ELF-1 (cell line): ENCODE results near the gene PCBP1.
A peak's percentile ranks its signal among the peaks of the same experiment; 100 is the strongest.
"Not testable (repeated sequence)": the region's sequence is repeated elsewhere in the genome, so short reads cannot be mapped to it uniquely, and the experiment has no call there.

ENCODE experiments used
- DNase-seq: peaks from one replicate; pipeline ENCODE4 v3.0.0-alpha.2; 2016; ENCODE audit warnings: low read depth, low spot score

PCBP1 gene

GRCh38 chr2:70081221-70081620, 6.1 kb upstream of the PCBP1 start:
- DNase-seq = no peak

- no peak for DNase-seq
Observed at GRCh38 chr2:70083344-70084156, 3.7 kb upstream of the PCBP1 start.

GRCh38 chr2:70084973-70085710, 2.1 kb upstream of the PCBP1 start:
- DNase-seq = peak; percentile 86

GRCh38 chr2:70085711-70086277, 1.5 kb upstream of the PCBP1 start:
- DNase-seq = no peak

- DNase-seq = peak; percentile 91
Observed at GRCh38 chr2:70086278-70086837, 919 bp upstream of the PCBP1 start.

GRCh38 chr2:70087702-70088597, 673 bp downstream of the PCBP1 start:
- DNase-seq = peak; percentile 65

- DNase-seq = no peak
Observed at GRCh38 chr2:70088598-70089219, 1.4 kb downstream of the PCBP1 start.

- DNase-seq = peak; percentile 81
Observed at GRCh38 chr2:70089220-70089982, 2.1 kb downstream of the PCBP1 start.

- no peak for DNase-seq
Observed at GRCh38 chr2:70089983-70090525, 2.8 kb downstream of the PCBP1 start.

- no peak for DNase-seq
Observed at GRCh38 chr2:70090706-70091334, 3.5 kb downstream of the PCBP1 start.

GRCh38 chr2:70091364-70091763, 4.1 kb downstream of the PCBP1 start:
- DNase-seq = no peak

GRCh38 chr2:70091816-70092215, 4.5 kb downstream of the PCBP1 start:
- DNase-seq = no peak

- not testable (repeated sequence) for DNase-seq
Observed at GRCh38 chr2:70092576-70093243, 5.4 kb downstream of the PCBP1 start.

GRCh38 chr2:70094171-70094977, 7.1 kb downstream of the PCBP1 start:
- no peak for DNase-seq

GRCh38 chr2:70094978-70095719, 7.9 kb downstream of the PCBP1 start:
- DNase-seq = no peak

- no peak for DNase-seq
Observed at GRCh38 chr2:70095720-70096670, 8.7 kb downstream of the PCBP1 start.
